HG03039 (cell line): Measurements from ENCODE around the gene DHDDS.
"Not testable (repeated sequence)": the region's sequence is repeated elsewhere in the genome, so short reads cannot be mapped to it uniquely, and the experiment has no call there.

ENCODE experiments used
- ATAC-seq: cut with Tn5 transposase; IDR thresholded peaks from one replicate; pipeline ENCODE4 v1.9.1; 2021; ENCODE audit warnings: mild to moderate bottlenecking, moderate library complexity; ENCODE audit not compliant: unreplicated experiment

Gene DHDDS

DNA sequence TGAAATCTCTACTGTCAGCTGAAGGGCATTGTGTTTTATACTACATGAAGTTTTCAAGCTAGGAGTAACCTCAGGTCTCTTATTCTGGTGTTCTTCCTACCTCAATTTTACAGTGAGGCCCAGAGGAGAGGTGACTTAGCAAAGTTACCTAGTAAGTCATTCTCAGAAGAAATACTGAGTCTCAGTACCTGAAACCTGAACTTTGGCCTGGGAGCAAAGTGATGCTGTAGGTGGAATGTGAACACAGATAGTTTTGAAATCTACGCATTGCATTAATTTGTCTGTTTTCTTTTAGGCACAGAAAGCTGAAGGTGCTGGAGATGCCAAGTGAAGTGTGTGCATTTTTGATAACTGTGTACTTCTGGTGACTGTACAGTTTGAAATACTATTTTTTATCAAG, 42.7 kb downstream of the DHDDS start:
- no peak for ATAC-seq

DNA sequence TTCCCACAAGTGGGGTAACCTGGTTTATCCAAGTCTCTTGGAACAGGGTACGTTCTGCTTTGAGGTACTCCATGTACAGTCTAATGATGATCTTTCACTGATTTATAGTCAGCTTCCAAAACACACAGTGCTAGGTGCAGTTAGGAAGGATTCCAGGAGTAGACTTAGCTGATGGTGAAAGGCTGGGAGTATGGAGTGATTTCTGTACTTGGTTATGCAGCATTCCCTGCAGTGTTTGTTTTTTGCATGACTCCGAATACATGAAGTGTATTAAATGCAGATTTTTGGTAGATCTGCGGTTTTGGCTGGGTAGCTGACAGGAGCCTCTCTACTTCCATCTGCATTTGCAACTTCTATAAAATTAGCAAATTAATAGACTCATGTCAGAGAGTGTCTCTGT, 43.9 kb downstream of the DHDDS start:
- no peak for ATAC-seq

DNA sequence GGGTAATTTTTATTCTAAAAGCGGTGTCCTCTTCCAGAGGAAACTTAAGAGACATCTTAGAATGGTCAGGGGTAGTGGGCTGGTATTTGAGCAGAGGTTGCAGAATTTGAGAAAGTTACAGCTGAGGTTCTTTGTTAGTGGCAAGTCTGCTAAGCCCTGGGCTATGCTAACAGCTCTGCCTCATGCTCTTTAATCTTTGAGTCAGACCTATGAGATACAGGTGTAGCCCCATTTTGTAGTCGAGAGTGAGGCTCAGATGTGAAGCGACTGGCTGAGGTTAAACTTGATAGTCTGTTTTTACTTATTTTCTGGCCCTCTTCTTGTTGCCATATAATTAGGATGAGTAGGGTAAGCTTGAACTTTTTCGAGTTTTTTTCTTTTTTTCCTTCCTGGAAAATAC, 44.8 kb downstream of the DHDDS start:
- ATAC-seq: no peak

DNA sequence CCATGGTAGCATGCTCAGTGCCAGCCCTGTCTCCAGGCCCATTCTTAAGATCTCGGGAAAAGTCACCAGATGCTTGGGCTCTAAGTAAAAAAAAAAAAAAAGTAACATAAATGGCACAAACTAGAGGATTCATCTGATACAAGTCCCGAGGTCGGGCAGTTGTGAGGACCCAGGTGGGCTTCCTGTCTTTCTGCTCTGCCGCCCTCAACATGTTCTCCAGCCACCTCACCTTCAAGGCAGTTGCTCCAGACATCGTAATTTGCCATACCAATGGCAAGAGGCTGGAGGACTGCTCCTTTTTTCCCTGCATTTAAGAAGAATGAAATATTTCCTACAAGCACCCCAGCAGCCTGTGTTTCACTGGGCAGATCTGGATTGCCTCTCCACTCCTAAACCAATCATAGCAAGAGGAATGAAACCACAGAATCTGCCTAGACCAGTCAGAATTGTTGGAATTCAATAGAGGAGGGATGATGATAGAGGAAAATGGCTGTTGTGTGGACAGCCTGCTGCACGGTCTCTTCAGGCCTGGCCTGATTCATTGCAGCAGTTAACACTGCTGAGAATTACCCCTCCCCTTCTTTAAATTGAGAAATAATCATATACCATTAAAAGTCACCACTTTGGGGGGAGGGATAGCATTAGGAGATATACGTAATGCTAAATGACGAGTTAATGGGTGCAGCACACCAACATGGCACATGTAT, 45.5 kb downstream of the DHDDS start:
- ATAC-seq: no peak

DNA sequence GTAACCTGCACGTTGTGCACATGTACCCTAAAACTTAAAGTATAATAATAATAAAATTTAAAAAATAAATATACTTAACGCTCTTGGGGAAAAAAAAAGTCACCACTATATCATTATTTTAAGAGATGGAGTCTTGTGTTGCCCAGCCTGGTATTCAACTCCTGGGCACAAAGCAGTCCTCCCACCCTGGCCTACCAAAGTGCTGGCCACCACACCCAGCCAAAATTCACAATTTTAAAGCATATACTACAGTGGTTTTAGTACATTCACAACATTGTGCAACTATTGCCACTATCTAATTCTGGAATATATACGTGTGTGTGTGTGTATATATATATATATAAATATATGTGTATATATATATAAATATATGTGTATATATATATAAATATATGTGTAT, 46.0 kb downstream of the DHDDS start:
- no peak for ATAC-seq

DNA sequence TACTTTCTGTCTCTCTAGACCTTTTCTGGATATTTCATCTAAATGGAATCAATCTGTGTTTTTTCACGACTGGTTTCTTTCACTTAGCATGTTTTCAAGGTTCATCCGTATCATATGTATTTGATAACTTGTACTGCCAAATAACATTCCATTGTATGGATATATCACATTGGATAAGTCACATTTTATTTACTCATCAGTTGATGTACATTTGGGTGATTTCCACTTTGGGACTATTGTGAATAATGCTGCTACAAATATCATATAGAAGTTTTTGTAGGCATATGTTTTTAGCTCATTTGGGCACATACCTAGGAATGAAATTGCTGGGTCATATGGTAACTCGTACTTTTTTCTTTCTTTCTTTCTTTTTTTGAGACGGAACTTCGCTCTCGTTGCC, 46.9 kb downstream of the DHDDS start:
- no peak for ATAC-seq

DNA sequence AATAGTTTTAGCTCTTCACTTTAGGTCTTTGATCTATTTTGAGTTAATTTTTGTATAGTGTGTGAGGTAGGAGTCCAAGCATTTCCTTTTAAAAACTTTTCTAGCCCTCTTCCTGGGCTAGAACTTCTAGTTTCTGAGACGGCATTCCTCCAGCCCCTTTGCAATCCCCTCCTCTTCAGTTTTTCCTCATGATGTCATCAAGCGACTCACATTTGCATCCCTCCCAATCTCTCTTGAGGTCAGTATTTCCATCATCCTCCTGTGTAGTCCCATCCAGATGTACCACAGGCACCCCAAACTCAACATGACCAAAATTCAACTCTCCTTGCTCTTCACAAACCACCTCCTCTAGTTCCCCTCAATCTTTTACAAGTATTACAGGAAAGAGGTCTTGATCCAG, 50.8 kb downstream of the DHDDS start:
- ATAC-seq: no peak

DNA sequence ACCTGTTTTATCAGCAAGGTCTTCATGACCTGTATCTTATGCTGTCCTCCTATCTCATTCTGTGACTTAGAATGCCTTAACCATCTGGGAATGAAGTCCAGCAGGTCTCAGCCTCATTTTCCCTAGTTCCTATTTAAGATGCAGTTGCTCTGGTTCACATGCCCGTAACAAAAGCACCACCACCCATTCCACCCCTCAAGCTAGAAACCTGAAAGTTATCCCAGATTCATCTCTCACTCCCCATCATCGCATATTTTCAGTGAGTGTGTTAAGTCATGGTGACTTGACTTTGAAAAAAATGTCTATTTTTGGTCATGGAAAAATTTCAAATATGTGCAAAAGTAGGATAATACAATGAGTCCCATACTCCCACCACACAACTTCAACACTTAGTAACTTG, 51.9 kb downstream of the DHDDS start:
- ATAC-seq: no peak

DNA sequence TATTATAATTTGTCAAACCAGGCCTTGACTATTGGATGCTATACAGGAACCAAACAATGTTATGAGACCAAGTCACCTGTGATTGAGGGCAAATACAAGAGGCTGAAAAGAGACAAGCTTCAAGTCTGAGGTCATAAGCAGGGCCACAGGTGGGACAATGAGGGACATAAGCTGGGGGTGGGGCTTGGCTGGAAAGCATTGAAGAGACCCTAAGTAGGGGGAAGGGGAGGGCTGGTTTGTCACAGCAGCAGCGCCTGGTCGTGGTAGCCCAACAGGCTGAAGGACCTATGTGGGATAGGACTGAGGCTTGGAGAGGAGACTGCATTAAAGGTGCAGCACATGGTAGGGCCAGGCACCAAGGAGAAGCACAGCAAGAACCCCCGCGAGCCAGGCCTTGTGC, 58.0 kb downstream of the DHDDS start:
- ATAC-seq: no peak

DNA sequence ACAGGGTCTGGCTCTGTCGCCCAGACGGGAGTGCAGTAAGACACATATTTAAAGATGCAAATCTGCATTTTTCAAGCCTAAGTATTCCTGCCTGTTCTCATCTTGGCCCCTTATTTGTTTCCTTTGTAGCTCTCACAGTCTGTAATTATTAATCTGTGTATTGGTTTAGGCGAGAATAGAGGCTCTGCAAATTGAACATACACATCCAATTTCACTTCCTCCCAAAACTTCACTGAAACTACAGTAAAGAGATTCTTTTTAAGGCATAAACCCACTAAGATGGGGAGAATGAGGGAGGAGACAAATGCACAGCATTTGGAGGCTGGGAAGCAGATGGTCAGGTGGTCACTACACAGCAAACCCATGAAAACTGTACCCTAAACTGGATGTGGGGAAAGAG, 61.1 kb downstream of the DHDDS start:
- no peak for ATAC-seq

DNA sequence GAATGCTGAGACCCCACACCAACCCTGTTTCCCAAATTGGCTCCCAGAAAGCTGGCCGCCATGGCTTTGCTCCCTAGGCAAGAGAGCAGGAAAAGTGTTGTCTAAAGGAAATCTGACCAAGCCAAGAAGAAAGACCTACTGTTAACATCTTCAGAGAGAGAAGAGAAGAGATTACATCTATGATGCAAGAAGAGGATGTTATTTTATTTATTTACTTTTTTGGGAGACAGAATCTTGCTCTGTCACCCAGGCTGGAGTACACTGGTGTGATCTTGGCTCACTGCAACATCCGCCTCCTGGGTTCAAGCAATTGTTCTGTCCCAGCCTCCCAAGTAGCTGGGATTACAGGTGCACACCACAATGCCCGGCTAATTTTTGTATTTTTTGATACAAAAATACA, 61.8 kb downstream of the DHDDS start:
- no peak for ATAC-seq

DNA sequence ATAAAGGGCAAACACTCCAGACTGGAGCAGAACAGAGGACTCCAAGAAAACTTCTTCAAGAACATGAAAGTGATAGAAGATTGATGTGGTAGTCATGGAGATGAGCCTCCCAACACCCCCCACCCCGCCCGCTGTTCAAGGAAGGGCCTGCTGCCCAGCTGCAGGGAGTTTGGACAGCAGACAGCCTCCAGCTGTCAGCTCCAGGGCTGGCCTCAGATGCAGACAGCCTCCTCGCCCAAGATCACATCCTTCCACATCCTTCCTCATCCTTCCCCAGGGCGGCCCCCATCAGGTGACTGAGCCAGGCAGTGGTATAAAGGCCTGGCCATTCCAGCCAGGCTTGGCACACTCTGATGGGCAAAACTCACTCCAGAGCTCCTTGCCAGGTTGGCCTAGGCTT, 64.7 kb downstream of the DHDDS start:
- no peak for ATAC-seq

DNA sequence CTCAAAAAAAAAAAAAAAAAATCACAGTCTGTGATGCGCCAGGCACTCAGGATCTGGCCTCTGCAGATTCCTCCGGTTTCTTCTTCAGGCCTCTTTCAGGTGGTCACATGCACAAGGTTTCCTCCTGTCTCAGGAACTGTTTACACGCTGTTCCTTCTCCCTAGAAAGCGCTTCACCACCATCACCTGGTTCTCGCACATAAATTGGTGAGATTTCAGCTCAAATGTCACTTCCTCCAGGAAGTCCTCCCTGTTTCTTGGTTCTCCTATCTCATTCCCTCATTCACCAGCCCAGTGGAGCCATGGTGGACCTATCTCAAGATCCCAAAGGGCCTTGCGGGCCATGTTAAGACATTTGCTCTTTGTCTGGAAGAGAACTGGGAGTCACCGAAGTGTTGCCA, 66.8 kb downstream of the DHDDS start:
- no peak for ATAC-seq

DNA sequence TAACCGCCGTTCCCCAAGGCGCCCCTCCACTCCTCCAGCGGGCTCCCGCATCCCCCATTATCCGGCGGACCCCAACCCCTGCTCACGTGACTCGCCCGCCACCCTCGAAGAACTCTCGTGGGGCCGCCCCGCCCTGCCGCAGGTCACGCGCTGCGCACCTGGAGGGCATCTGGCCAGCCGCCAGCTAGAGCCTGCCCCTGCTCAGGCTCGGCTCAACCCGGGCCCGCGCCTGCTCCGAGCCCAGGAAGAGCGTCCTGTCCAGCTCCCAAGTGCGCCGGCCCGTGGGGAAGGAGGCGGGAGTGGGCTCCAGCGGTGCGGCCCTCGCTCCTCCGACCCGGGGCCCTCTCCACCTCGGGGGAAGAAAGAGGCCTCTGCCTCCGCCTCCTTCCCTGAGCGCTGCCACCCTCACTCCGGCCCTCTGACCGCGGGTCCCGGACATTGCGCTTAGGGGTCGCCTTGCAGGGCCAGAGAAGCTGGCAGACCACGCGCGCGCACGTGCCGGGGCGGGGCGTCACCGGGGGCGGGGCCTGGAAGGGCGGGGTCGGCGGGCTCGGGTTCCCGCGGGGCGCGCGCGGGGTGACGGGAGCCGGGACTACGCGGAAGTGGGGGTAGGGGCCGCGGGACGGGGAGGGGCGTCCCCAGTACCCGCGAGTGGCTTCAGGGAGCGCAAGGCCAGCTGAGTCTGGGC, 68.5 kb downstream of the DHDDS start:
- peak; percentile 68 for ATAC-seq

DNA sequence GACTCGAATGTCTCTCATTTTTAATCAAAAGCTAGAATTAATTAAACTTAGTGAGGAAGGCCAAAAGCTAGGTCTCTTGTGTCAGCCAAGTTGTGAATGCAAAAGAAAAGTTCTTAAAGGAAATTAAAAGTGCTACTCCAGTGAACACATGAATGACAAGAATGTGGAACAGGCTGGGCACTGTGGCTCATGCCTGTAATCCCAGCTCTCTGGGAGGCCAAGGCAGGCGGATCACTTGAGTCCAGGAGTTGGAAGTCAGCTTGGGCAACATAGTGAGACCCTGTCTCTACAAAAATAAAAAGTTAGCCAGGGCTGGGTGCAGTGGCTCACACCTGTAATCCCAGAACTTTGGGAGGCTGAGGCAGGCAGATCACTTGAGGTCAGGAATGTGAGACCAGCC, 78.6 kb downstream of the DHDDS start:
- not testable (repeated sequence) for ATAC-seq

DNA sequence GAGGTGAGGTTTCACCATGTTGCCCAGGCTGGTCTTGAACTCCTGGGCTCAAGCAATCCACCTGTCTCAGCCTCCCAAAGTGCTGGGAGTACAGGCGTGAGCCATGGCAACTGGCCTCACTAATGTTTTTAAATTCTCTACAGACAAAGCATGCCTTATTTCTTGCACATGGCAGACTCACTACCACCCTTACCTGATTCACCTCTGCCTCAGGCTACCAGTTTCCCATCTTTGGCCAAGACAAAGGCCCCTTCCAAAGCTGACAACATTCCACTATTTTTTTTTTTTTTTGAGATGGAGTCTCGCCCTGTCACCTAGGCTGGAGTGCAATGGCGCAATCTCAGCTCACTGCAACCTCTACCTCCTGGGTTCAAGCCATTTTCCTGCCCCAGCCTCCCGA, 83.7 kb downstream of the DHDDS start:
- not testable (repeated sequence) for ATAC-seq

DNA sequence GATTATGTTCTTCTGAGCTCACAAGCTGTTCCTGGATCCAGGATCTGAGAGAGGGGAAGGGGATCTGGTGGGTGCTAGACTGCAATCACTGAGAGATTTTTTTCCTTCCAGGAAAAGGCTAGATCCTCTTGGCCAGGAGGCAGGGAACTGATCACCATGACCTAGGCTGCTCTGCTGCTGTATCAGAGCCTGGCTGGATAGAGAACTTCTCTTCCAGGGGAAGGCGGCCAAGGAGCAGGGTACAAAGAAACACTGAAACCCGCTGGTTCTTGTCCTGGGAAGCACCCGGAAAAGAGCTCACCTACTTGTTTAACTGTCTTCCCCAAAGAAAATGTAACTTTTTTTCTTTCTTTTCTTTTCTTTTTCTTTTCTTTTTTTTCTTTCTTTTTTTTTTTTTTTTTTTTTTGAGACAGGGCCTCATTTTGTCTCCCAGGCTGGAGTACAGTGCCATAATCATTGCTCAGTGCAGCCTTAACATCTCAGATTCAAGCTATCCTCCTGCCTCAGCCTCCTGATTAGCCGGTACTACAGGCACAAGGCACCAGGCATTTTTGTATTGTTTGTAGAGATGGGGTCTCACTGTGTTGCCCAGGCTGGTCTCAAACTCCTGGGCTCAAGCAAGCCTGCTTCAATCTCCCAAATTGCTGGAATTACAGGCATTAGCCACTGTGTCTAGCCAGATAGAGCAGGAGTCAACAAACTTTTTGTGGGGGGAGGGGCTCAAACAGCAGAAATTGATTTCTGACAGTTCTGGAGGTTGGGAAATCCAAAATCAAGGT, 85.1 kb downstream of the DHDDS start:
- no peak for ATAC-seq

DNA sequence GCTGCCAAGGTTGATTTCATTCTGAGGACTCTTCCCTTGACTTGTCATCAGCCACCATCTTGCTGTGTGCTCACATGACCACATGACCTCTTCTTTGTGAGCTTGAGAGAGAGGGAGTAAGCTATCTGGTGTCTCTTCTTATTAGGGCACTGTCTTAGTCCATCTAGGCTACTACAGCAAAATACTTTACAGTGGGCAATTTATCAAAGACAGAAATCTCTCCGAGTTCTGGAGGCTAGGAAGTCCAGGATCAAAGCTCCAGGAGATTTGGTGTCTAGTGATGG, 85.6 kb downstream of the DHDDS start:
- no peak for ATAC-seq

DNA sequence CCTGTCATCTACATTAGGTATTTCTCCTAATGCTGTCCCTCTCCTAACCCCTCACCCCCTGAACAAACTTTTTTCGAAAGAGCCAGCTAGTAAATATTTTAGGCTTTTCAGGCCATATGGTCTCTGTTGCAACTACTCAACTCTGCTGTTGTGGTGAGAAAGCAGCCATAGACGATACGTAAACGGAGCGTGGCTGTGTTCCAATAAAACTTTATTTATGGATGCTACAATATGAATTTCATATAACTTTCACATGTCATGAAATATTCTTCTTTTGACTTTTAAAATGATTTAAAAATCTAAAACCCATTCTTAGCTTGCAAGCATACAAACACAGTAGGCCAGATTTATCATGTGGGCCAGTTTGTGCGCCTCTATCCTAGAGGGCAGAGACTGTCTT, 86.2 kb downstream of the DHDDS start:
- ATAC-seq: no peak

DNA sequence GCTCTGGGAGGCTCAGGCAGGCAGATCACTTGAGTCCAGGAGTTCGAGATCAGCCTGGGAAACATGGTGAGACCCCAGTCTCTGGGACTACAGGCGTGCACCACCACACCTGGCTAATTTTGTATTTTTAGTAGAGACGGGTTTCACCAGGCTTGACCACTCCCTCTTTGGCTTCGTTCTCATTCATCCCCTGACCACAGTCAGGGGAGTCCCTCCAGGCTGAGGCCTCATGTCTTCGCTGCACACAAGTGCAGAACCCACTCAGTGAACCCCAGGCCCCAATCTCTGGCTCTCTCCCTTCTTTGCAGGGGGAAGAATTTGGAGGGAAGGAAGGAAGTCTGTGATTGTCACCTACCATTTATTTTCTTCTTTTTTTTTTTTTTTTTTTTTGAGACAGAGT, 88.2 kb downstream of the DHDDS start:
- no peak for ATAC-seq
